HFFc6 (cell line): ENCODE data around the gene TRIM38. TPM values are rescaled to one million over a fixed set of nuclear protein-coding genes. Genes with fewer than 3 reads are reported as not detected.

ENCODE experiments used
- DNase-seq: peaks from one replicate; pipeline ENCODE4 v3.0.0-alpha.2; 2018
- H3K27ac Mint-ChIP-seq: 2 replicates; pipeline ENCODE4 v1.8.0; 2020; ENCODE audit warnings: mild to moderate bottlenecking, mixed read lengths
- H3K27me3 Mint-ChIP-seq: 2 replicates; pipeline ENCODE4 v1.8.0; 2021; ENCODE audit warnings: mild to moderate bottlenecking, moderate library complexity, mixed read lengths; ENCODE audit not compliant: insufficient read depth
- H3K36me3 Mint-ChIP-seq: 2 replicates; pipeline ENCODE4 v1.8.0; 2021; ENCODE audit warnings: low read depth, mixed read lengths
- H3K4me1 Mint-ChIP-seq: 2 replicates; pipeline ENCODE4 v1.8.0; 2020; ENCODE audit warnings: low read depth, mixed read lengths
- H3K4me3 Mint-ChIP-seq: 2 replicates; pipeline ENCODE4 v1.8.0; 2020; ENCODE audit warnings: mild to moderate bottlenecking, moderate library complexity, mixed read lengths
- H3K9me3 Mint-ChIP-seq: 2 replicates; pipeline ENCODE4 v1.8.0; 2020; ENCODE audit warnings: mild to moderate bottlenecking, mixed read lengths
- total RNA-seq, 6 experiments: library from RNA; stranded (reverse); fragmentation: NEBNext Ultra II Directional; extraction: Animal tissue kit (Norgen Biotek cat#: 25700); gene quantifications; 2 replicates in 1 of 6; 3 replicates in 5 of 6; pipeline ENCODE4 v1.2.3, GENCODE V29; 2021
- TF ChIP-seq, protein P1 (sequence below): fragments of 200-600 bp; sonication (generic); IDR thresholded peaks from 2 replicates; pipeline ENCODE4 v1.5.0; 2021; ENCODE audit warnings: antibody characterized with exemption, mild to moderate bottlenecking

The TRIM38 gene
- total RNA-seq, 6 experiments from 2014 or later = 5.4 to 7.5 (median 6.8) TPM

DNA sequence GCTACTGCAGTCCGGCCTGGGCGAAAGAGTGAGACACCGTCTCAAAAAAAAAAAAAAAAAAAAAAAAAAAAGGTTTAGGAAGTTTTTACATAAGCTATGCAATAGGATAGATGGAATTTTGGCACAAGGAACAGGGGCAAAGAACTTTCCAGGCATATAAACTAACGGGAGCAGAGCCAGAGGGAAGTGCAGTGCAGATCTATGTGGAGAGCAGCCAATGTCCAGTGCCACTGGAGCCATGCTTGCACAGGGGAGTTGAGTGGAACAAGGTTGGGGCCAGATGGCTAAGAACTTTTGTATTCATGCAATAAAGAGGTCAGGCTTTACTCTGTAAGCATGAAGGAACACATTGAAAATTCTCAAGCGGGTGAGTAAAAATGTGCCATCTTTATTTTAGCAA, 42.9 kb upstream of the TRIM38 start:
- H3K27me3 Mint-ChIP-seq = peaks cover 1% of the 10 kb centered on the region; the same call in 1 of the 2 replicates
- H3K9me3 Mint-ChIP-seq = no peaks in the 10 kb centered on the region
- H3K4me3 Mint-ChIP-seq = no peak overlapping the region
- H3K36me3 Mint-ChIP-seq = no peaks in the 10 kb centered on the region
- DNase-seq = no peak
- TF ChIP-seq, protein P1, sequence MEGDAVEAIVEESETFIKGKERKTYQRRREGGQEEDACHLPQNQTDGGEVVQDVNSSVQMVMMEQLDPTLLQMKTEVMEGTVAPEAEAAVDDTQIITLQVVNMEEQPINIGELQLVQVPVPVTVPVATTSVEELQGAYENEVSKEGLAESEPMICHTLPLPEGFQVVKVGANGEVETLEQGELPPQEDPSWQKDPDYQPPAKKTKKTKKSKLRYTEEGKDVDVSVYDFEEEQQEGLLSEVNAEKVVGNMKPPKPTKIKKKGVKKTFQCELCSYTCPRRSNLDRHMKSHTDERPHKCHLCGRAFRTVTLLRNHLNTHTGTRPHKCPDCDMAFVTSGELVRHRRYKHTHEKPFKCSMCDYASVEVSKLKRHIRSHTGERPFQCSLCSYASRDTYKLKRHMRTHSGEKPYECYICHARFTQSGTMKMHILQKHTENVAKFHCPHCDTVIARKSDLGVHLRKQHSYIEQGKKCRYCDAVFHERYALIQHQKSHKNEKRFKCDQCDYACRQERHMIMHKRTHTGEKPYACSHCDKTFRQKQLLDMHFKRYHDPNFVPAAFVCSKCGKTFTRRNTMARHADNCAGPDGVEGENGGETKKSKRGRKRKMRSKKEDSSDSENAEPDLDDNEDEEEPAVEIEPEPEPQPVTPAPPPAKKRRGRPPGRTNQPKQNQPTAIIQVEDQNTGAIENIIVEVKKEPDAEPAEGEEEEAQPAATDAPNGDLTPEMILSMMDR = no peak
- H3K4me1 Mint-ChIP-seq = no peaks in the 10 kb centered on the region
- no peak overlapping the region for H3K27ac Mint-ChIP-seq

DNA sequence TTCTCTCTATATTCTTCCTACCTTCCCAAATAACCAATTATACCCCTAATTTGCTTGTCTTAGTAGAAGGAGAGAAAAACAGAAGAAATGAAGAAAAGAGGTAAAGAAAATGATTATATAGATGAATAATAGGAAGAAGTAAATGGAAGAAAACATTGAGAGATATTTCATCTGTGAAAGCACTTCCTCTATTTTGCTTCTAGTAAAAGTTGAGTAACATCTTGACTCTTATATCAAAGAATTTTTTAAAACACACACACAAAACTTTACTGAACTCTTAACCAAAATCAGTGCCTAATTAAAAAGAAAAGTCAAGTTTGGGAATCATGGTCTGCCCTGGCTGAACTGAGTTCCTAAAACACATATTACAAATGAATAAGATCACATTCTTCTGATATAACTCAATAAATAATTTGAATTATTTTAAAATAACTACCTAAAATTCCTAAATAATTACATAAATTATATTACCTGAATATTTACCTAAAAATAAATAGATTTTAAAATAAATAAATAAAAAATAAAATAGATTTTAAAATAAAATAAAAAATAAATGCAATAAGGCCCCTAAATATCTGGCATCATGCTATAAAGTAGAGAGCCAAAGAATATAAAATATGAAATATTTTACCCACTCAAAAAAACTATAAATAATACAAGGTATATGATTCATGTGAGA, 40.9 kb upstream of the TRIM38 start:
- Mint-ChIP-seq H3K36me3 (no peaks in the 10 kb centered on the region), H3K27me3 (peaks cover 1% of the 10 kb centered on the region; the same call in 1 of the 2 replicates), H3K9me3 (no peaks in the 10 kb centered on the region), H3K27ac (no peak overlapping the region), H3K4me1 (no peaks in the 10 kb centered on the region), H3K4me3 (no peak overlapping the region)
- TF ChIP-seq, protein P1 = no peak
- no peak for DNase-seq

DNA sequence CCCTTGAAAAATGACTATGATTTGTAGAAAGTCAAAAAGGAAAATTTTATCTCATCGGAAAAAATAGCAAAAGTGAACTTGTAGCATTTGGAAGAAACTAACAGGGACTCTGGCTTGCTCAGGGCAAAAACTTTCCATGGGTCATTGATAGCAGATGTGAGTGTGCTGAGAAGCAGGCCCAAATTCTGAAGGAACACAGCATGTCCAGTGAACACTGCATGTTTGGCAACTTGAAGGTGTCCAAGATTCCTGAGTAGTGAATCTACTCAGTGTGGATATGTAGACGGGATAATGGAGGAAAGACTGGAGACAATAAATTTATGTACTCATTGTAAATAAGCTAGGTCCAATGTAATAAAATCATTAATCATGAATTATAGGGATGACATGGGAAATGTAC, 40.3 kb upstream of the TRIM38 start:
- TF ChIP-seq, protein P1 = no peak
- H3K4me1 Mint-ChIP-seq = no peaks in the 10 kb centered on the region
- H3K27me3 Mint-ChIP-seq = peaks cover 1% of the 10 kb centered on the region; the same call in 1 of the 2 replicates
- H3K9me3 Mint-ChIP-seq = no peaks in the 10 kb centered on the region
- H3K27ac Mint-ChIP-seq = no peak overlapping the region
- H3K4me3 Mint-ChIP-seq = no peak overlapping the region
- no peak for DNase-seq
- no peaks in the 10 kb centered on the region for H3K36me3 Mint-ChIP-seq

DNA sequence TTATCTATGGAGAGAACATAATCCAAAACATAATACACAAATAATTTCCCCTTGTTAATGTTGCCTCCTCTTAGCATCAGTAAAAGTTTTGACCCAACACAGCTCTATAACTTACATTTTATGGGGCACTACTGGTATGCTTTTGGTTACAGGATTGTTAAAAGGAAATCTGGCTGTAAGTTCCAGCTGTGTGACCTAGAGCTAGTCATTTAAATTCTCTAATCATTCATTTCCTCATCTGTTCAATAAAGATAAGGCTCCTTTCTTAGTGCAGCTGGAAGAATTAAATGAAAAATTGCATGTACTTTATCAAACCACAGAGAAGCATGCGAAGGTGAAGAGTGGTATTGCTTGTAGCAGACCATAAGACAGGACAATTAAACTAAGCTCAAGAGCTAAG, 36.7 kb upstream of the TRIM38 start:
- Mint-ChIP-seq H3K9me3 (no peaks in the 10 kb centered on the region), H3K27me3 (peaks cover 4% of the 10 kb centered on the region; the same call in 1 of the 2 replicates), H3K4me1 (no peaks in the 10 kb centered on the region), H3K36me3 (no peaks in the 10 kb centered on the region), H3K27ac (no peak overlapping the region), H3K4me3 (no peak overlapping the region)
- TF ChIP-seq, protein P1 = no peak
- DNase-seq = no peak

DNA sequence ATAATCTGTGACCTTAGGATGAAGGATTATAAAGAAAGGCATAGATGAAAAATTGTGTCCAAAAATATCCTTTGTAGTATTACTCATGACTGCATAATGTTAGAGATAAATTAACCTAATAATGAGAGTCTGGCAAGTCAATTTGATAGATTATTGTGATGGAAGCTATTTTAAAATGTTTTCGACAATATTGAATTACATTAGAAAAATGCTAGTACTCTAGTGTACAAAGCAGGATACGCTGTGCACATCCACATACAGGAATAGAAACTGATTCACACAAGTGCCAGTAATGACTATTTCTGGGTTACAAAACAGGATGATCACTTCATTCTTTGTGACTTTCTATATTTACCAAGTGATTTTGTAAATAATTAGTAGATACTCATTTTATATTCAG, 35.4 kb upstream of the TRIM38 start:
- H3K9me3 Mint-ChIP-seq = no peaks in the 10 kb centered on the region
- no peak overlapping the region for H3K27ac Mint-ChIP-seq
- no peaks in the 10 kb centered on the region for H3K36me3 Mint-ChIP-seq
- no peak for DNase-seq
- TF ChIP-seq, protein P1 = no peak
- no peak overlapping the region for H3K4me3 Mint-ChIP-seq
- H3K27me3 Mint-ChIP-seq = peaks cover 4% of the 10 kb centered on the region; the same call in 1 of the 2 replicates
- no peaks in the 10 kb centered on the region for H3K4me1 Mint-ChIP-seq
